Measurements from ENCODE around the gene SRPK2.

- TF ChIP-seq POLR2A (IDR thresholded peaks at IDR 0.05), result no peak
- TF ChIP-seq, protein P1, sequence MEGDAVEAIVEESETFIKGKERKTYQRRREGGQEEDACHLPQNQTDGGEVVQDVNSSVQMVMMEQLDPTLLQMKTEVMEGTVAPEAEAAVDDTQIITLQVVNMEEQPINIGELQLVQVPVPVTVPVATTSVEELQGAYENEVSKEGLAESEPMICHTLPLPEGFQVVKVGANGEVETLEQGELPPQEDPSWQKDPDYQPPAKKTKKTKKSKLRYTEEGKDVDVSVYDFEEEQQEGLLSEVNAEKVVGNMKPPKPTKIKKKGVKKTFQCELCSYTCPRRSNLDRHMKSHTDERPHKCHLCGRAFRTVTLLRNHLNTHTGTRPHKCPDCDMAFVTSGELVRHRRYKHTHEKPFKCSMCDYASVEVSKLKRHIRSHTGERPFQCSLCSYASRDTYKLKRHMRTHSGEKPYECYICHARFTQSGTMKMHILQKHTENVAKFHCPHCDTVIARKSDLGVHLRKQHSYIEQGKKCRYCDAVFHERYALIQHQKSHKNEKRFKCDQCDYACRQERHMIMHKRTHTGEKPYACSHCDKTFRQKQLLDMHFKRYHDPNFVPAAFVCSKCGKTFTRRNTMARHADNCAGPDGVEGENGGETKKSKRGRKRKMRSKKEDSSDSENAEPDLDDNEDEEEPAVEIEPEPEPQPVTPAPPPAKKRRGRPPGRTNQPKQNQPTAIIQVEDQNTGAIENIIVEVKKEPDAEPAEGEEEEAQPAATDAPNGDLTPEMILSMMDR (IDR thresholded peaks at IDR 0.05), result no peak
Observed at GRCh38 chr7:105102557-105103352, 286.0 kb downstream of the SRPK2 start.

Measured in testis (tissue), 2 donors.